ENCODE results near the gene BNC2.

The BNC2 gene

DNA sequence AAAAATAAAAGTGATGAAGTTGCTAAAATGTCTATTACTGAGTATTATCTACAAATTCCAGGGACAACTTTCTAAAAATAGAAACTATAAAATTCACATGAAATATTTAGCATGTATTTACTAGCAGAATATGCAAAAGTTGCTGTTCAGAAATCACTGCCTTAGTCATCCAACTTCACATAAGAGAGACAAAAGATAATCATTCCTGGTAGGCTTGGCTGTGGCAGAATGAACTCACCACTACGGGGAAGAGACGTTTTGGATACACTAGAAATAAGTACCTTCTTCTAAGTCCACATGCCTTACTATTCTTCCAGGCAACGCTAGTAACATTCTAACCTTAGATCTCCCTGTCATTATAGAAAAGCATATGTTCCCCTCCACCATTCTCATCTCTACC, 272.2 kb downstream of the BNC2 start:
- DNase-seq (ENCODE audit: low read depth, low spot score), result peak; percentile 26

- DNase-seq (ENCODE audit: low read depth, low spot score), result no peak
Observed at GRCh38 chr9:16597136-16597535, 273.3 kb downstream of the BNC2 start.

DNA sequence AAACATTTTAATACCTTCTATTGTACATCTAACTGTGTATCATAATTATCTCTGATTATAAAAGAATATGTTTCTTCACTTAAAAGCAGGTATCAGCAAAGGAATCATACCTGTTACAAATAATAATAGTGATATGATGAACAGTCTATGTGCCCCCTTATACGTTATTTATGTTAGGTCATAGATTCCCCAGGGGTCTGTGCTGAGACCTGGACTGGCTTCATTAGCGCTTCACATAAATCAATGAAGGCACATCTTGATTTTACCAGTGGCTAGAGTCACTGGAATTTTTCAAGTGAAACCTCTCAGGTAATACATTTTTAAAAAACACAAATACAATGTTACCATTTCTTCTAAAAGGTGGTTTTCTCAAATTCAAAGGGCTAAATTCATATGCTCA, 275.2 kb downstream of the BNC2 start:
- no peak for DNase-seq (ENCODE audit: low read depth, low spot score)

- no peak for DNase-seq (ENCODE audit: low read depth, low spot score)
Observed at GRCh38 chr9:16594787-16595186, 275.7 kb downstream of the BNC2 start.

DNA sequence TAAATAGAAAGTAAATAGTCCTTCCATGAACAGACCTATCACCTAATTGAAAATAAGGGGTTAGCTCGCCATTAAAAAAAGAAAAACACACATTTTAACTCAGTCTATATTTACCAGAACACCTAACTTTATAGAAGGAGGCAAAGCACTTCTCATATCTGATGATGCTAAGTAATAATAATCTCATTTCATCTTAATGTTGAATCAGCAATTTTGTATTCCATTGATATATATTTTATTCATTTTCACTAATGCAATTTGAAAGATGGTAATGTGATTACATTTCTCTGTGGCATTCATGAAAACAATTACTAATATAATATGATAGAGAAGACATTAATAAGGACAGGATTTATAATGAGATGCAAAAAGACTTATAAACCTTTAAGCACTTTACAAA, 276.7 kb downstream of the BNC2 start:
- no peak for DNase-seq (ENCODE audit: low read depth, low spot score)

- no peak for DNase-seq (ENCODE audit: low read depth, low spot score)
Observed at GRCh38 chr9:16591092-16591491, 279.4 kb downstream of the BNC2 start.

DNA sequence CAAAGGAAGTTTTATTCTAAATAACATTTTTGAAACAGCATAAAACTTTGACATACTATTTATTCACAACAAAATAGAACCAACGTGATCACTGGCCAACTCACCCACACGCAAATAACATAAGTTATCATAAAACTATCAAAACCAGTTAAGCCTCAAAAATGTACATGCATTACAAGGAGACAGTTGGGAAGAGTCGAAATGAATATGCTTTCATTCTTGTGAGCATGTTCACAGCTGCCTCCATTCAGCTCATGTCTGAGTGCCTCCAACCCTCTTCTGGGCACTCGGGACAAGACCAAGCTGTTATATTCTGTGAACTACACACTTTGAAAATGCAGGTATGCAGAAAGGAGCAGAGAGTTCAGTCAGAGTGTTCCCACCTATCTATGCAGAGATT, 284.9 kb downstream of the BNC2 start:
- DNase-seq (ENCODE audit: low read depth, low spot score), result no peak

GRCh38 chr9:16579872-16580432, 290.5 kb downstream of the BNC2 start:
- no peak for DNase-seq (ENCODE audit: low read depth, low spot score)

DNA sequence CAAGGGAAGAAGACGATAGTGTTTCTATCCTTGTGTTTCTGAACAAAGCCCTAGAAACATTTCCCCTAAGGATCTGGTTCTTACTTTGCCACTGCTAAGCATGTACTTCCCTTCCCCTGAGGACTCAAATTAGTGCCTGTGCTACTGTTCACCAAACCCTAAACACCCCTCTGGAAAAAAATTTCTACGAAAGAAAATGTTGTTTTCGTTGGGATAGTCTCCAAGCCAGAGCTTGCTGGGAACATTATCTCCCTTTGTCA, 294.6 kb downstream of the BNC2 start:
- no peak for DNase-seq (ENCODE audit: low read depth, low spot score)

GRCh38 chr9:16575142-16575985, 295.1 kb downstream of the BNC2 start:
- peak; percentile 15 for DNase-seq (ENCODE audit: low read depth, low spot score)

DNA sequence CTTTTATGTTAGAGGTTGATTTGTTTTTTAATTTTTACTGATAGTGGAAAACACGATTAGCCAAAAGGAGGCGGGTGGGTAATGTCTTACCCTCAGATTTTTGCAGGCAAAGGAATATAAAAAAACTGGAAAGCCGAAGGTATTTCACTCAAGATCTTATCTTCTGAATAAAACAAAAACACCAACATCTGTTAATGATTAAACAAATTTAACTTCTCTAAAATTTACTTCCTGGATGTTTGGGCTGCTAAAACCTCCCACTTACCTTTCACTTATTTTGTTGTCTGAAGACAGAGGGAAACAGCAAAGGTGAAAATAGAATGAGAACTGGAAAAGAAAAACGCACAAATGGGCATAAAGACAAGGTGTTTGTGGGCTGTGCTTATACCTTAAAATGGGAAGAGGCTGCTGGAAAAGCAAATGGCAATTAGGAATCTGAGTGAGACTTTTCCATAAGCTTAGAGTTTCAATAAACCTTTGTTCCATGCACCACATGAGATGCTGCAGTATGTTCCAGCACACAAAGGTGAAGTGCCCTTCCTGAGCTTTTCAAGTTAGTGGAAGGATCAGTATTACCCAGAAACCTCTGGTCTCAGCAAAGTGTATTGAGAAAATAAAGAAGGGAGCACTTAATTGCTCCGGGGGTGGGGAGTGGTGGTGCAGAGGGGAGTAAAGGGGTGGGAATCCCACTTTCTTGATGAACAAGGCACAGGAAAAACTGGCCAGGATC, 298.3 kb downstream of the BNC2 start:
- no peak for DNase-seq (ENCODE audit: low read depth, low spot score)

GRCh38 chr9:16571127-16571802, 299.2 kb downstream of the BNC2 start:
- DNase-seq (ENCODE audit: low read depth, low spot score), result no peak

DNA sequence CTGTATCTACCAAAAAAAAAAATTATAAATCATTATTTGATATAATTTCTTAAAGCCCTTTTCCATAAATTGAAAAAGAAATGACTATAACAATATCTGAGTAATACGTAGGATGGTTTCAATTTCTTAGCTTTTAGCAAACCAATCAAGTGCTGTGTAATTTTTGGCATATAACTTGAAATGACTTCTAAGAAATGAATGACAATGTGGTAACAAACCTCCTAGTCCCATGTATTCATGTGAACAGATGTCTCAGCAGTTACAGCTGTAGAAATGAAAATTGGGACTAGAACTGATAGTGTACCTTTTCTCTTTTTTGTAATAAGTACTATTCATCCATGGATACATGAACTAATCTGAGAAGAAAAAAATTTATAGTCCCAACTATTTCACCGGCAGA, 307.0 kb downstream of the BNC2 start:
- no peak for DNase-seq (ENCODE audit: low read depth, low spot score)

DNA sequence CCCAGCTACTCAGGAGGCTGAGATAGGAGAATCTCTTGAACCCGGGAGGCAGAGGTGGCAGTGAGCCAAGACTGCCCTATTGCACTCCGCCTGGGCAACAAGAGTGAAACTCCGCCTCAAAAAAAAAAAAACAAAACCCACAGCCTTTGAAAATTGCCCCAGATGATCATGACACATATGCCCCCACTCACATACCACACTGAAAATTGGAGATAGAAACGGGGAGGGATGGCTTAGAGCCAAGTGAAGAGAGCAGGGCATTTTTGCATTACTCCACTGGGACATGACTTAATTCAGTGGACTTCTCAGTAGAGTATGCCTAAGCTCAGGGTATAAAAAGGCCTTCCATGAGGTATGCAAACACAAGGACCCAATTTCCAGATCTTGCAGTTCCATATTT, 309.3 kb downstream of the BNC2 start:
- DNase-seq (ENCODE audit: low read depth, low spot score), result no peak

DNA sequence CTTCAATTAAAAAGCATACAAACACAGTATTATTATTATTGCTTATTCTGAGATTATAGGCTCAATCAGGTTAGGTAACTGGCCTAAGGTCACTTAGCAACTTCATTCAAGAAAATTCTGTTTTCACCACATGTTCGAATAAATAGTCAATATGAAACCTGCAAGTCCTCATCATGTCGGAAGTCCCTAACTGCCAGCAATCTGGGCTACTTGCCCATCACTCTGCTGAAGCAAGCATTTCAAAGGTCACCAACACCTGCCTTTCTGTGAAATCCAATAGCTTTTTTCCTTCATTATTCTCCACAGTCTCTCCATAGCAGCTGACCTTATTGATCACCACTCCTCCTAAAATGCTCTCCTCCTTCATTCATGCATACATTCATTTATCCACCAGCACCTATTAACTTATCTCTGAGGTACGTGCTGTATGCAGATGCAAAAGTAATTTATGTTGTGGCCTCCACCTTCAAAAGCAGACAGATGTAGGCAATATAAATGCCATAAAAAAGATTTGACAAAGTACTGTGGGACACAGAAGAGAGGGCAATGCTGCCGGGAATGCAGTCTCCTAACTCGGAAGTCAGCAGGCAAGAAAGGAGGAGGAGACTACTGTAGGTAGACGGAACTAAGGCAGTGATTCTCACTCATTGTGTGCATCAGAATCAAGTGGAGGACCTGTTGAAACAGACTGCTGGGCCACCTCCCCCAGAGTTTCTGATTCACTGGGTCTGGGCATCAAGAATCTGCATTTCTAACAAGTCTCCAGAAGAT, 310.9 kb downstream of the BNC2 start:
- no peak for DNase-seq (ENCODE audit: low read depth, low spot score)

GRCh38 chr9:16555802-16556201, 314.7 kb downstream of the BNC2 start:
- no peak for DNase-seq (ENCODE audit: low read depth, low spot score)

- DNase-seq (ENCODE audit: low read depth, low spot score), result no peak
Observed at GRCh38 chr9:16553869-16554540, 316.5 kb downstream of the BNC2 start.

DNA sequence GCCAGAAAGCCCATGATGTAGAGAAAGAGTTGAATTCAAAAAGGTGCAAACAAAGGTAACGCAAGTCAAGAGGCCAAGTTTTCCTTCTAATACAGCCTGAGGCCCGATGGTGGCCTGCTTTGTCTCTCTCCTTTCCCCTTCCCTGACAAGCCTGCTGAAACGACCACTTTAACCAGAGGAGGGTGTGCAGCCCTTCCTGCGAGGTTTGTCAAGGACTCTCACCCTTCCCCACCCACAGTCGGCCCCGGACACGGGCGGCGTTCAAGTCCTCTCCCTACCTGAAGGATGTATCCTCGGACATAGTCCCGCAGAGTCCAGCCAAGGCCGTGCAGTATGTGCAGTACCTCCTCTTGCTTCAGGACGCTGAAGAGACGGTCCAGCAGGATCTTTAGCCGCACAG, 318.2 kb downstream of the BNC2 start:
- DNase-seq (ENCODE audit: low read depth, low spot score), result no peak

GRCh38 chr9:16551692-16552091, 318.8 kb downstream of the BNC2 start:
- no peak for DNase-seq (ENCODE audit: low read depth, low spot score)

- DNase-seq (ENCODE audit: low read depth, low spot score), result no peak
Observed at GRCh38 chr9:16545639-16546038, 324.8 kb downstream of the BNC2 start.

GRCh38 chr9:16544842-16545241, 325.6 kb downstream of the BNC2 start:
- no peak for DNase-seq (ENCODE audit: low read depth, low spot score)

All from astrocyte of the hippocampus (primary cell).